ENCODE data around the gene ST6GALNAC4. TPM values are rescaled to one million over a fixed set of nuclear protein-coding genes. Genes with fewer than 3 reads are reported as not detected.

The ST6GALNAC4 gene
- total and polyA plus RNA-seq, 10 of the 15 experiments (the other 5 are each of a cell fraction or from before 2014, with no cell fraction given) = 4.2 to 63.2 (median 35.2) TPM

DNA sequence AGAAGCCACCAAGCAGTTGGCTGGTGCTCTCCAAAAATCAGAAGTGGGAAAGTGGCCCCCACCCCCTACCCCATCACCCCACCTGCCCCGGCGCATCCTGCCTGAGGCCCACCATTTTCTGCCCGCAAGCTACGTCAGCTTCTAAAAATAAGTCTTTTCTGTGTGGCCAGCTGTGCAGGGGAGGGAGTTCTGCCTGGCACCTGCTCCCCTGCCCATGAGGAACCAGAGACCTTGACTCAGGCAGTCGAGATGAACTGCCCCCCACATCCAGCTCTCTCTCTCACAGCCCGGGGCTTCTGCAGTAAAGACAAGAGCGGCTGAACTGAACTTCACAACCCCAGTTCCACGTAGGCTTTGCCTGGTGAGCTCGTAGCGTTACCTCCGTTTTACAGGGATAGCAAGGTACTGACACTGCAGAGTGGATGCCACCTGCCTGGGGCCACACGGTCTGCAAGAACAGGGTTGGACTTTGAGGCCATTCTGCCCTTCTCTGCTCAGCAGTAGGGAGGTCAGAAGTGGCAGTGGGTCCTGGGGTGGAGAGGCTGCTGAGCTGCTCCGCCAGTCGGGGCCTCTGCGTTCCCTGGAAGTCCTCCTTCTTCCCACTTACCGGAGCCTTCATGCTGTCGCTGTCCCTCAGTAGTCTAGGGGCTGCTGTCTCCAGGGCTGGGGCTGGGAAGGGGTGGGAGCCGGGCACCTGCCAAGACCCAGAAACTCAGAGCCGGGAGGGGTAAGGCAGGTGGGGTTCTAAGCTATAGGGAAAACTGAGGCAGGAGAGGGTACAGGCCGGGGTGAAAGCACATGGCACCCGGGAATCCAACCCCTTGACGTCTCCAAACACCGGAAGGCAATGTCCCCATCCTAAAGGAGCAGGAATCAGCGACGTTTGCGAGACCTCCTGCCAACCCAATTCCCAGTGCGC lies 781 bp downstream of the ST6GALNAC4 start (continued):
- TF ChIP-seq SUZ12 (IDR thresholded peaks at IDR 0.05; ENCODE audit: unreplicated experiment) (no peak), KLF5 (IDR thresholded peaks at IDR 0.05; ENCODE audit: partially characterized antibody) (no peak), NR2C2 (IDR thresholded peaks at IDR 0.05; ENCODE audit: borderline replicate concordance, control insufficient read depth, insufficient read length, low read depth) (no peak), ZNF384 (IDR thresholded peaks at IDR 0.05; ENCODE audit: borderline replicate concordance, low read depth, low read length) (no peak), BRCA1 (IDR thresholded peaks at IDR 0.05; ENCODE audit: low read depth, low read length) (no peak), ETV6 (conservative IDR thresholded peaks at IDR 0.05 in 1 of 2, IDR thresholded peaks at IDR 0.05 in 1 of 2; ENCODE audit: borderline replicate concordance in 1 of 2, low read depth in 1 of 2) (no peak), NFXL1 (IDR thresholded peaks at IDR 0.05; ENCODE audit: borderline replicate concordance) (no peak), POLR2A (IDR thresholded peaks at IDR 0.05; ENCODE audit: low read depth, low read length) (peak; percentile 81), SRF (IDR thresholded peaks at IDR 0.05; ENCODE audit: low read depth in 2 of 2, low read length in 2 of 2) (no peak), RAD21 (IDR thresholded peaks at IDR 0.05; ENCODE audit: insufficient read depth, low read depth, low read length) (no peak), MYC (IDR thresholded peaks at IDR 0.05; ENCODE audit: insufficient read depth, insufficient read length, insufficient replicate concordance, low read length, severe bottlenecking) (no peak), TAF1 (IDR thresholded peaks at IDR 0.05; ENCODE audit: borderline replicate concordance, low read depth, low read length) (0 out of 2 replicates have a peak, but pooled peaks have one; percentile 32), ZNF622 (IDR thresholded peaks at IDR 0.05) (no peak), LARP7 (IDR thresholded peaks at IDR 0.05) (no peak; the same call in 1 of the 2 replicates), ZBED1 (IDR thresholded peaks at IDR 0.05; ENCODE audit: borderline replicate concordance) (no peak), KDM1A (IDR thresholded peaks at IDR 0.05; ENCODE audit: borderline replicate concordance) (no peak), SMAD1 (IDR thresholded peaks at IDR 0.05; ENCODE audit: low read depth, partially characterized antibody) (no peak), MXI1 (IDR thresholded peaks at IDR 0.05; ENCODE audit: low read depth, low read length) (0 out of 2 replicates have a peak, but pooled peaks have one; percentile 34)
- TF ChIP-seq, protein P1, sequence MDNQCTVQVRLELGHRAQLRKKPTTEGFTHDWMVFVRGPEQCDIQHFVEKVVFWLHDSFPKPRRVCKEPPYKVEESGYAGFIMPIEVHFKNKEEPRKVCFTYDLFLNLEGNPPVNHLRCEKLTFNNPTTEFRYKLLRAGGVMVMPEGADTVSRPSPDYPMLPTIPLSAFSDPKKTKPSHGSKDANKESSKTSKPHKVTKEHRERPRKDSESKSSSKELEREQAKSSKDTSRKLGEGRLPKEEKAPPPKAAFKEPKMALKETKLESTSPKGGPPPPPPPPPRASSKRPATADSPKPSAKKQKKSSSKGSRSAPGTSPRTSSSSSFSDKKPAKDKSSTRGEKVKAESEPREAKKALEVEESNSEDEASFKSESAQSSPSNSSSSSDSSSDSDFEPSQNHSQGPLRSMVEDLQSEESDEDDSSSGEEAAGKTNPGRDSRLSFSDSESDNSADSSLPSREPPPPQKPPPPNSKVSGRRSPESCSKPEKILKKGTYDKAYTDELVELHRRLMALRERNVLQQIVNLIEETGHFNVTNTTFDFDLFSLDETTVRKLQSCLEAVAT (IDR thresholded peaks at IDR 0.05) = 0 out of 2 replicates have a peak, but pooled peaks have one; percentile 28
- TF ChIP-seq, protein P2, sequence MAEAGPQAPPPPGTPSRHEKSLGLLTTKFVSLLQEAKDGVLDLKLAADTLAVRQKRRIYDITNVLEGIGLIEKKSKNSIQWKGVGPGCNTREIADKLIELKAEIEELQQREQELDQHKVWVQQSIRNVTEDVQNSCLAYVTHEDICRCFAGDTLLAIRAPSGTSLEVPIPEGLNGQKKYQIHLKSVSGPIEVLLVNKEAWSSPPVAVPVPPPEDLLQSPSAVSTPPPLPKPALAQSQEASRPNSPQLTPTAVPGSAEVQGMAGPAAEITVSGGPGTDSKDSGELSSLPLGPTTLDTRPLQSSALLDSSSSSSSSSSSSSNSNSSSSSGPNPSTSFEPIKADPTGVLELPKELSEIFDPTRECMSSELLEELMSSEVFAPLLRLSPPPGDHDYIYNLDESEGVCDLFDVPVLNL (IDR thresholded peaks at IDR 0.05; ENCODE audit: low read depth, low read length) = no peak
- TF ChIP-seq, protein P3, sequence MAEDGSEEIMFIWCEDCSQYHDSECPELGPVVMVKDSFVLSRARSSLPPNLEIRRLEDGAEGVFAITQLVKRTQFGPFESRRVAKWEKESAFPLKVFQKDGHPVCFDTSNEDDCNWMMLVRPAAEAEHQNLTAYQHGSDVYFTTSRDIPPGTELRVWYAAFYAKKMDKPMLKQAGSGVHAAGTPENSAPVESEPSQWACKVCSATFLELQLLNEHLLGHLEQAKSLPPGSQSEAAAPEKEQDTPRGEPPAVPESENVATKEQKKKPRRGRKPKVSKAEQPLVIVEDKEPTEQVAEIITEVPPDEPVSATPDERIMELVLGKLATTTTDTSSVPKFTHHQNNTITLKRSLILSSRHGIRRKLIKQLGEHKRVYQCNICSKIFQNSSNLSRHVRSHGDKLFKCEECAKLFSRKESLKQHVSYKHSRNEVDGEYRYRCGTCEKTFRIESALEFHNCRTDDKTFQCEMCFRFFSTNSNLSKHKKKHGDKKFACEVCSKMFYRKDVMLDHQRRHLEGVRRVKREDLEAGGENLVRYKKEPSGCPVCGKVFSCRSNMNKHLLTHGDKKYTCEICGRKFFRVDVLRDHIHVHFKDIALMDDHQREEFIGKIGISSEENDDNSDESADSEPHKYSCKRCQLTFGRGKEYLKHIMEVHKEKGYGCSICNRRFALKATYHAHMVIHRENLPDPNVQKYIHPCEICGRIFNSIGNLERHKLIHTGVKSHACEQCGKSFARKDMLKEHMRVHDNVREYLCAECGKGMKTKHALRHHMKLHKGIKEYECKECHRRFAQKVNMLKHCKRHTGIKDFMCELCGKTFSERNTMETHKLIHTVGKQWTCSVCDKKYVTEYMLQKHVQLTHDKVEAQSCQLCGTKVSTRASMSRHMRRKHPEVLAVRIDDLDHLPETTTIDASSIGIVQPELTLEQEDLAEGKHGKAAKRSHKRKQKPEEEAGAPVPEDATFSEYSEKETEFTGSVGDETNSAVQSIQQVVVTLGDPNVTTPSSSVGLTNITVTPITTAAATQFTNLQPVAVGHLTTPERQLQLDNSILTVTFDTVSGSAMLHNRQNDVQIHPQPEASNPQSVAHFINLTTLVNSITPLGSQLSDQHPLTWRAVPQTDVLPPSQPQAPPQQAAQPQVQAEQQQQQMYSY (CRISPR knock-in tag; IDR thresholded peaks at IDR 0.05) = no peak
